IPS-18c (cell line): ENCODE measurements around the gene GPR68.
"Not testable (repeated sequence)": the region's sequence is repeated elsewhere in the genome, so short reads cannot be mapped to it uniquely, and the experiment has no call there.

Experiments used
- H3K4me3 ChIP-seq: 2 replicates; pipeline ENCODE4 v1.7.0; 2013; ENCODE audit warnings: low read depth, mild to moderate bottlenecking, low read length, moderate library complexity; ENCODE audit not compliant: insufficient read depth
- H3K9me3 ChIP-seq: one replicate; pipeline ENCODE4 v1.6.1; 2013; ENCODE audit warnings: mild to moderate bottlenecking, low read length, moderate library complexity; ENCODE audit not compliant: control insufficient read depth, insufficient read depth

GPR68 gene

GRCh38 chr14:91261115-91261514 lies 16.6 kb upstream of the GPR68 start:
- no peak overlapping the region for H3K4me3 ChIP-seq
- peaks cover 3% of the 10 kb centered on the region for H3K9me3 ChIP-seq

DNA sequence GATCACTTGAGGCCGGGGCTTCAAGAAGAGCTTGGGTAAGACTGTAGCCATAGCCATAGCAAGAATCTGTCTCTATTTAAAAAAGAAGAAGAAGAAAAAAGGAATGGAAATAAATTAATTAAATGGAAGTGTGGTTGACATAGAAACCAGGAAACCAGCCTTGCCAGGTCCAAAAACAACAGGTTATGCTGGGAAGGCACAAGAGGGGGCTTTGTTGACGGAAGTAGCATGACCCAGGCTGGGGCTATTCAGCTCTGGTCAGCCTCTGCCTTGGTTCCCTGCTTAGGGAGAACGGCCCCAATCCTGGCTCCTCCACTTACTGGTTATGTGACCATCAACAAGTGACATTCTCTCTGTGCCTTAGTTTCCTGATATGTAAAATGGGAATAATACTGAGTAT lies 14.4 kb upstream of the GPR68 start:
- Histone ChIP-seq H3K4me3 (no peak overlapping the region), H3K9me3 (no peaks in the 10 kb centered on the region)

GRCh38 chr14:91258011-91258618 lies 13.6 kb upstream of the GPR68 start:
- Histone ChIP-seq H3K9me3 (no peaks in the 10 kb centered on the region), H3K4me3 (no peak overlapping the region)

GRCh38 chr14:91257328-91258010 lies 13.0 kb upstream of the GPR68 start:
- H3K9me3 ChIP-seq: no peaks in the 10 kb centered on the region
- no peak overlapping the region for H3K4me3 ChIP-seq

GRCh38 chr14:91256661-91257060 lies 12.2 kb upstream of the GPR68 start:
- Histone ChIP-seq H3K4me3 (no peak overlapping the region), H3K9me3 (no peaks in the 10 kb centered on the region)

DNA sequence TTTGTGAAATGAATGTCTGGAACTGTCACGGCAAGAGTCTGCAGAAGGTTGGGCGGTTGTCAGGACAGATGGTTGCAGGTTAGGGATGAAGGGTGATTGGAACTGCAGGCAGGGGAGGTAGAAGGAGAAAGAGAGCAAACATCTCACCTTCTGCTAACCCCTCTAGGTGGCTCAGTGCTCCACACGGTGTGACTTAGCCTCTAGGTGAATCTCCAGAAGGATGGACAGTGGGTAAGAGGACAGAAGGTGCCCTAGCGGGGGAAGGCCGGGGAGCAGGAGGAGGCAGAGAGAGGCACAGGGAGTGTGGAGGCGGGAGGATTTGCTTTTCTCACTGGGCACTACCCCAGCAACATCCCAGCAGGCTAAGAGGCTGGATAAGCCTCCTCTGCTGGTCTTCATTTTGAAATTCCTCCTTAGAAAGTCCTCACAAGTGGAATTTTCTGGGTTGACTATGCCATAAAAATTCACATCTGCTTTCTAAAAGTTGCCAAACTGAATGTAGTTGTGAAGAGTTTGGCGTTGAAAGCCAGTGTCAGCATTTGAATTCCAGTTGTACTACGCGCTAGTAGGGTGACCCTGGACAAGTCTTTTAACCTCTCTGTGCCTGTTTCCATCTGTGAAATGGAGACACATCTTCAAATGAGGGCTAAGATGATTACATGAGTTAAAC lies 10.7 kb upstream of the GPR68 start:
- H3K9me3 ChIP-seq: no peaks in the 10 kb centered on the region
- no peak overlapping the region for H3K4me3 ChIP-seq

- peak overlapping the region; percentile 20; the same call in 1 of the 2 replicates for H3K4me3 ChIP-seq
These were observed 10.0 kb upstream of the GPR68 start for GRCh38 chr14:91254461-91254860.

DNA sequence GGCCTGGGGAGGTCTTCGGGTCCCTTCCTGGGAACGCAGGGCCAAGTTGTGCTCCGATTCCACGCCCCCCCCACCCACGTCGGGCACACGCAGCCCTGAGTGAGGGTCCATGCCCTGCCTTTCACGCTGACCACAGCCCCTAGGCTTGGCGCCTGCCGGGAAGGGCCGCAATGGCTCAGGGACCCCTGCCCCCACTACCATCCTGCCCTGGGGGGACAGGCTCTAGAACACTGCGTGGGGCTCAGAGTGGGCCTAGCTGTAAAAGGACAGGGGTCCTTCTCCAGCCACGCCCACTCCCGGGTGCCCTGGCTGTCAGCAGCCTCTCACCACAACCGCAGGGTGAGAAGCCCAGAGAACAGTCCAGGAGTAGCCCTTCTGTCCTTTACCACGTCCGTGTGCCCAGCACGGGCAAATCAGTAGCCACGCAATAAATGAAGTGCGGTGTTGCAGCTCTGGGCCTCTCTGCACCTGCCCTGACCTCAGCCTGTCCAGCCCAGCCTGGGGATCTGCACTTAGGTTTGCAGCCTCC lies 9.4 kb upstream of the GPR68 start:
- no peaks in the 10 kb centered on the region for H3K9me3 ChIP-seq
- H3K4me3 ChIP-seq: peak overlapping the region; percentile 62

More at GRCh38 chr14:91254461-91254860, 10.0 kb upstream of the GPR68 start:
- H3K9me3 ChIP-seq: no peaks in the 10 kb centered on the region

GRCh38 chr14:91252871-91253794 lies 8.6 kb upstream of the GPR68 start:
- H3K9me3 ChIP-seq: no peaks in the 10 kb centered on the region
- H3K4me3 ChIP-seq: peak overlapping the region; percentile 62

DNA sequence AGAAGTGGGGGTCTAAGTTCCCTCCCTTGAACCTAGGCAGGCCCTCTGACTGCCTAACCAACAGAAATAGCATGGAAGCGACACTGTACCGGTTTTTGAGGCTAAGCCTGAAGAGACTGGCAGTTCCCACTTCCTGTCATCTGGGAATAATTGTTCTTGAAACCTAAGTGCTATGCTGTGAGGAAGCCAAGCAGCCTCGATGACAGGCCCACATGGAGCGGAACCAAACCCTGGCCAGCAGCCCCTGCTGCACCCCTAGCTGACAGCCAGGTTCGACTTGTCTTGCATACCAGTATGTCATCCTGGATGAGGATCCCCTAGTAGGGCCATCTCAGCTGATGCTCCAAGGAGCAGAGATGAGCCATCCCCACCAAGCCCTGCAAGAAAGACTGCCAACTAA lies 6.4 kb upstream of the GPR68 start:
- Histone ChIP-seq H3K9me3 (peaks cover 3% of the 10 kb centered on the region), H3K4me3 (no peak overlapping the region)

DNA sequence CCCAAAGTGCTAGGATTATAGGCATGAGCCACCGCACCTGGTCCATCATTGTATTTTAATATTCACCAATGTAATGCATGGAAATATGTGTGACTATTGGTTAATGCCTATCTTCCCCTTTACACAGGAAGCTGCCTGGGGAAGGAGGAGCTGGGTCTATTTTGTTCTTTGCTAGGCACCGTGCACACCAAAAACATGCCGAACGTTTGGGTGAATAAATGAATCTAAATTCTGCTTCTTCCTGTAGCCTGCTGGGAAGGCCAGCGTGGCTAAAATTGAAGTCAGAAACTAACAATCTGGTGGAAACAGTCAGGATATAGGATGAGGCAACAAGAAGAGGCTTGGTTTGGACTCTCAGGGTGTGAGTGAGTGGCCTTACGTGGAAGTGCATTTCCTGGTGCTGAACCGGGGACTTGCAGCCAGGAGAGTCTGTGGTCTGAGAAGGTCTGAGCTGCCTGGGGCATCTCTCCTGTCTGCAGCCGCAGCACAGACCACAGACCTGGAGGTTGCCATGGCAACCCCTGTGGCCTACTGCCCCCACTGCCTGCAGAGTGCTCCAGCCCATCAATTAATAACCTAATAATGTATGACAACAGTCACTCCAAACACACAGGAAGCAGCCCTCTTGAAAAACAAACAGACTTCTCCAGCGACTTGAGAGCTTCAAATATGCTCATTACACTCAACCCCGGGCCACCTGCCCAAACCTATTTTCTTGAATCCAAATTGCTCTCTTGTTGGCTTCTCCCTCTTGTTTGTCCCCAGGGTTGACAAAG lies 5.5 kb upstream of the GPR68 start:
- H3K9me3 ChIP-seq: peaks cover 3% of the 10 kb centered on the region
- H3K4me3 ChIP-seq: no peak overlapping the region

DNA sequence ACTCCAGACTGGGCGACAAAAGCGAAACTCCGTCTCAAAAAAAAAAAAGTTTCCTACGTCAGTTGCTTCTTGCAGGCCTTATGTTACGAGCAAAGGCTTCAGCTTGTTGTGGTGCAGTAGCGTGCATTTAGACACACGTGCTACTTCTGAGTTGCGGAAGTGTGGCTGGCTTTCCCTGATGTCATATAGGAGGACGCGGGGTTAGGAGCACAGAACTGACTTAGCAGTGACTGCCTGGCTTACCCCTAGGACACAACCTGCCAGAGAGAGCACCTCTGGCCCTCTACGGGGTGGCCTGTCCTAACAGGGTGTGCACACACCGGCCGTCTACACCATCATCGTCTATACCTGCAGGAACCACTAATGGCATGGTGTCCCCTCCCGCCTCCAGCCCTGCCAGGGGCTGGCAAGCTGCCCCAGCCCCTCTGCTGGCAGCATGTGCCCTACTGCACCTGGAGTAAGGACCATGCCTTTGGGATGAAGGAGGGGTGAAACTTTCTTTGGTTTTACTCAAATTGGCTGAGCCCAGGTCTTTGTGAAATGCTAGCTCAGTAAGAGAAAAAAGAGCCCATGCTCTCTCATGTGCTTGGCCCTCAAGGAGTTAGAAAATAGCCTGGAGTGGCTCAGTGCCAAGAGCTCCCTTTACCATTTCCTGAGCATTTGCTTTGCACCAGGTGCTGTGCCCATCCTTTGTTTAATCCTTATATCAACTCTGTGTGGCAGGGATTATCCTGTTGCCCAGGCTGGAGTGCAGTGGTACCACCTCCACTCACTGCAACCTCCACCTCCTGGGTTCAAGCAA lies 1.7 kb upstream of the GPR68 start:
- H3K4me3 ChIP-seq: no peak overlapping the region
- H3K9me3 ChIP-seq: peaks cover 3% of the 10 kb centered on the region

GRCh38 chr14:91245616-91246015 lies 1.1 kb upstream of the GPR68 start:
- not testable (repeated sequence) for H3K4me3 ChIP-seq, H3K9me3 ChIP-seq

GRCh38 chr14:91245029-91245428 lies 525 bp upstream of the GPR68 start:
- Histone ChIP-seq H3K9me3 (peaks cover 3% of the 10 kb centered on the region), H3K4me3 (no peak overlapping the region)

GRCh38 chr14:91243074-91243471 lies 1.4 kb downstream of the GPR68 start:
- H3K9me3 ChIP-seq: peaks cover 3% of the 10 kb centered on the region
- no peak overlapping the region for H3K4me3 ChIP-seq

GRCh38 chr14:91242635-91243034 lies 1.9 kb downstream of the GPR68 start:
- H3K4me3 ChIP-seq: no peak overlapping the region

More at GRCh38 chr14:91242635-91243034, 1.9 kb downstream of the GPR68 start:
- H3K9me3 ChIP-seq: peaks cover 3% of the 10 kb centered on the region
